Measurements from ENCODE around the gene EPHB2.
"Not testable (repeated sequence)": the region's sequence is repeated elsewhere in the genome, so short reads cannot be mapped to it uniquely, and the experiment has no call there.

The EPHB2 gene

DNA sequence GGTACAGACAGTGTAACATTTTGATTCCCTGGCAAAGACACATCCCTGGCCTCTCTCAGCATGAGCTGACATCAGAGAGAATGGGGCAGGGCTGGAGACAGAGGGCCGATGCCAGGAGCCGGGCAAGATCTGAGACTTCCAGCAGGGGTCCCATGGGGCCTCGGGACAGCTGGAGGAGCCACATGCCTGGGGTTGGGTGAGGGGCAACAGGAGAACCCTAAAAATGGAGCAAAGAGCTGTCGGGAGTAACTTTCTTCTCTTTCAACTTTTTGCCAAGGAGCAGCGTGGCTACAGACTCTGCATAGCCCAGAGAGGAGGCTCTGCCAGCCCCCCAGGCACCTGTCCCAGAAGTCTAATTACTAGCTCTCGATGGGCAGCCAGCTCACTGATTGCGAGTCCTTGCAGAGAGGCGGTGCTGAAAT, 131.2 kb downstream of the EPHB2 start:
- no peak overlapping the region for H3K27ac ChIP-seq (ENCODE audit: extremely low read depth, low read depth, low read length)
- H3K4me1 ChIP-seq (ENCODE audit: control insufficient read depth, insufficient read depth, low read length): no peaks in the 10 kb centered on the region
- 0 out of 2 replicates have a peak, but pooled peaks have one; percentile 27 for TF ChIP-seq ZIC2 (tag by site-specific recombination; IDR thresholded peaks at IDR 0.05)
- TF ChIP-seq ZNF549 (tag by site-specific recombination; IDR thresholded peaks at IDR 0.05): no peak
- H3K4me3 ChIP-seq (ENCODE audit: low read depth, low read length): no peak overlapping the region
- H3K9me3 ChIP-seq (ENCODE audit: control insufficient read depth, insufficient read depth, low read depth, low read length): no peaks in the 10 kb centered on the region
- H3K36me3 ChIP-seq (ENCODE audit: control insufficient read depth in 2 of 2, insufficient read depth in 1 of 2, low read length in 2 of 2): no peaks in the 10 kb centered on the region
- ChIA-PET POLR2A (no interaction called here), CTCF (no interaction called here)

DNA sequence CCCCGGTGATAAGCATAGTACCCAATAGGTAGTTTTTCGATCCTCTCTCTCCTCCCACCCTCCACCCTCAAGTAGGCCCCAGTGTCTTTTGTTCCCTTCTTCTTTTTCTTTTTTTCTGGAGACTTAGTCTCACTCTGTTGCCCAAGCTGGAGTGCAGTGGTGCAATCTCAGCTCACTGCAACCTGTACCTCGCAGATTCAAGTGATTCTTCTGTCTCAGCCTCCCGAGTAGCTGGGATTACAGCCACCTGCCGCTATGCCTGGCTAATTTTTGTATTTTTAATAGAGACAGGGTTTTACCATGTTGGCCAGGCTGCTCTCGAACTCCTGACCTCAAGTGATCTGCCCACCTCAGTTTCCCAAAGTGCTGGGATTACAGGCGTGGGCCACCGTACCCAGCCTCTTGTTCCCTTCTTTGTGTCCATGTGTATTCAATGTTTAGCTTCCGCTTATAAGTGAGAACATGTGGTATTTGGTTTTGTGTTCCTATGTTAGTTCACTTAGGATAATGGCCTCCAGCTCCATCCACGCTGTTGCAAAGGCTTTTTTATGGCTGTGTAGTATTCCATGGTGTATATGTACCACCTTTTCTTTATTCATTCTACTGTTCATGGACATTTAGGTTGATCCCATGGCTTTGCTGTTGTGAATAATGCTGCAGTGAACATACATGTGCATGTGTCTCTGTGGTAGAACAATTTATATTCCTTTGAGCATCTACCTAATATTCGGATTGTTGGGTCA, 133.0 kb downstream of the EPHB2 start:
- H3K9me3 ChIP-seq (ENCODE audit: control insufficient read depth, insufficient read depth, low read depth, low read length); H3K36me3 ChIP-seq (ENCODE audit: control insufficient read depth in 2 of 2, insufficient read depth in 1 of 2, low read length in 2 of 2); H3K4me1 ChIP-seq (ENCODE audit: control insufficient read depth, insufficient read depth, low read length); POLR2A ChIA-PET; H3K4me3 ChIP-seq (ENCODE audit: low read depth, low read length); H3K27ac ChIP-seq (ENCODE audit: extremely low read depth, low read depth, low read length): not testable (repeated sequence)
- peak; percentile 82 for TF ChIP-seq ZNF146 (tag by site-specific recombination; IDR thresholded peaks at IDR 0.05)
- CTCF ChIA-PET: interaction anchor here (0.6 to 3.0 kb wide), 2 partner anchors 19 to 60 kb away, joined by 3 to 14 read pairs; no protein-coding TSS in a partner anchor

DNA sequence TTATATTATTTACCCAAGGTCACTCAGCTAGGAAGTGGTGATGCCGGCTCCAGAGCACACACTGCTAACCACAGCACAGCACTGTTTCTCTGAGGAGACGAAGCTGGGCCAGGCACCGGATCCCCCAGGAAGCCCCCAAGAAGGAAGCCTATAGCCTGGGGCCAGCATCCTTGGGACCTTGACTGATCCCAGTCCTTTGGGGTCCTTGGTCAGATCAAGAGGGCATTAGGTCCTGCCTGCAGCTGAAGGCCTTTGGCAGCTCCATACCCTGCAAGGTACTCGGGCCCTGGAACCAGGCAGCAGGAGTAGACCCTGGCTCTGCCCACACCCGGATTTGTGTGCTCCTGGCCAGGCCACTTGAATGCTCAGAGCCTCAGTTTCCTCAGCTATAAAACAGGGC, 134.0 kb downstream of the EPHB2 start:
- H3K27ac ChIP-seq (ENCODE audit: extremely low read depth, low read depth, low read length): no peak overlapping the region
- no peak overlapping the region for H3K4me3 ChIP-seq (ENCODE audit: low read depth, low read length)
- no peaks in the 10 kb centered on the region for H3K36me3 ChIP-seq (ENCODE audit: control insufficient read depth in 2 of 2, insufficient read depth in 1 of 2, low read length in 2 of 2)
- TF ChIP-seq KLF16 (tag by site-specific recombination; IDR thresholded peaks at IDR 0.05) (no peak), HOXA7 (CRISPR knock-in tag; IDR thresholded peaks at IDR 0.05; ENCODE audit: borderline replicate concordance) (no peak)
- no peaks in the 10 kb centered on the region for H3K9me3 ChIP-seq (ENCODE audit: control insufficient read depth, insufficient read depth, low read depth, low read length)
- ChIA-PET CTCF (interaction anchor here (1.1 to 3.0 kb wide), 2 partner anchors 18 to 20 kb away, joined by 6 to 14 read pairs; no protein-coding TSS in a partner anchor), POLR2A (no interaction called here)
- H3K4me1 ChIP-seq (ENCODE audit: control insufficient read depth, insufficient read depth, low read length): no peaks in the 10 kb centered on the region

DNA sequence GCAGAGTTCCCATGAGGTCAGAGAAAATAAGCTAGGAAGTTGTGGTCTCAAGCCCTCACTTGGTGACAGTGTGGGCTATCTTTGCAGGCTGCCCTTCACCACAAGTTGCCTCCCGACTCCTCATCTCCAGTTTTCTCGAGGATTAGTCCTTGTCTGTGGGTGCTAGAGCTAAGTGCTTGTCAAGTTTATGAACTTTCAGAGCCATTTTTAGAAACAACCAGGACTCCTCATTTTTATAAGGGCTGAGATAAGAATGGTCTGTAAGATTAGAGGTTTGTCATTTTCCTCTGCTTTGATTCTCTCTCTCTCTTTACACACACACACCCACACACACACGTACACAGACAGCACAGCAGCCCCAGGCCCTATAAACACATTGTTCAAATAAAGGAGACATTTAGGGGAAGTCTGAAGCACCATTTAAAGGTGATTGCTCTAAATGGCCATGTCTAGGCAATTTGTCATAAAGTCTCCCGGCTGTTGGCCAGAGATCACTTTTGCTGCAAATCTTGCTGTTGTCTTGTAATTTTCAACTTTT, 134.8 kb downstream of the EPHB2 start:
- ChIA-PET CTCF (interaction anchor here (1.1 kb wide), 1 partner anchor 19 kb away, joined by 6 read pairs; no protein-coding TSS in a partner anchor), POLR2A (no interaction called here)

DNA sequence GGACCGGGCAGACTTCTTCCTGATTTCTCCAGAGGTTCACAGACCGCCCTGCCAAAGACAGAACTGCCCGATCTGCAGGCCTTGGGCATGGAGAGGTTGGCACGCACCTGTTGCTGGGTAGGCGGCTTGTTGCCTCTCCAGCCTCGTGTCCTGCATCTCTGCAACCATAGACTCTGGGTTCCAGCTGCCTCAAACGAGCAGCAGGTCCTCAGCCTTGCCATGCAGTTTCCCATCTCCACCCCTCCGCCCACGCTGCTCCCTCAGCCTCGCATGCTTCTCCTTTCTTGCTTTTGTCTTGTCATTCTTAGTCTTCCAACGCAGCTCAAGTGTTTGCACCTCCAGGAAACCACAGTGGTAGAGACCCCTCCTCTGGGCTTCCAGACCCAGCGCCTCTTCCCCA, 135.8 kb downstream of the EPHB2 start:
- ChIA-PET CTCF (interaction anchor here (1.0 to 1.3 kb wide), 2 partner anchors 15 to 22 kb away, joined by 3 to 5 read pairs; no protein-coding TSS in a partner anchor), POLR2A (no interaction called here)
- H3K36me3 ChIP-seq (ENCODE audit: control insufficient read depth in 2 of 2, insufficient read depth in 1 of 2, low read length in 2 of 2): no peaks in the 10 kb centered on the region
- no peaks in the 10 kb centered on the region for H3K9me3 ChIP-seq (ENCODE audit: control insufficient read depth, insufficient read depth, low read depth, low read length)
- H3K4me3 ChIP-seq (ENCODE audit: low read depth, low read length): no peak overlapping the region
- TF ChIP-seq SCRT2 (tag by site-specific recombination; IDR thresholded peaks at IDR 0.05) (peak; percentile 79), ZFHX2 (tag by site-specific recombination; conservative IDR thresholded peaks at IDR 0.05) (peak; percentile 38), SCRT1 (tag by site-specific recombination; IDR thresholded peaks at IDR 0.05; ENCODE audit: borderline replicate concordance) (peak; percentile 37; the same call in 1 of the 2 replicates)
- TF ChIP-seq, protein P1, sequence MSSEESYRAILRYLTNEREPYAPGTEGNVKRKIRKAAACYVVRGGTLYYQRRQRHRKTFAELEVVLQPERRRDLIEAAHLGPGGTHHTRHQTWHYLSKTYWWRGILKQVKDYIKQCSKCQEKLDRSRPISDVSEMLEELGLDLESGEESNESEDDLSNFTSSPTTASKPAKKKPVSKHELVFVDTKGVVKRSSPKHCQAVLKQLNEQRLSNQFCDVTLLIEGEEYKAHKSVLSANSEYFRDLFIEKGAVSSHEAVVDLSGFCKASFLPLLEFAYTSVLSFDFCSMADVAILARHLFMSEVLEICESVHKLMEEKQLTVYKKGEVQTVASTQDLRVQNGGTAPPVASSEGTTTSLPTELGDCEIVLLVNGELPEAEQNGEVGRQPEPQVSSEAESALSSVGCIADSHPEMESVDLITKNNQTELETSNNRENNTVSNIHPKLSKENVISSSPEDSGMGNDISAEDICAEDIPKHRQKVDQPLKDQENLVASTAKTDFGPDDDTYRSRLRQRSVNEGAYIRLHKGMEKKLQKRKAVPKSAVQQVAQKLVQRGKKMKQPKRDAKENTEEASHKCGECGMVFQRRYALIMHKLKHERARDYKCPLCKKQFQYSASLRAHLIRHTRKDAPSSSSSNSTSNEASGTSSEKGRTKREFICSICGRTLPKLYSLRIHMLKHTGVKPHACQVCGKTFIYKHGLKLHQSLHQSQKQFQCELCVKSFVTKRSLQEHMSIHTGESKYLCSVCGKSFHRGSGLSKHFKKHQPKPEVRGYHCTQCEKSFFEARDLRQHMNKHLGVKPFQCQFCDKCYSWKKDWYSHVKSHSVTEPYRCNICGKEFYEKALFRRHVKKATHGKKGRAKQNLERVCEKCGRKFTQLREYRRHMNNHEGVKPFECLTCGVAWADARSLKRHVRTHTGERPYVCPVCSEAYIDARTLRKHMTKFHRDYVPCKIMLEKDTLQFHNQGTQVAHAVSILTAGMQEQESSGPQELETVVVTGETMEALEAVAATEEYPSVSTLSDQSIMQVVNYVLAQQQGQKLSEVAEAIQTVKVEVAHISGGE (tag by site-specific recombination; conservative IDR thresholded peaks at IDR 0.05; ENCODE audit: low read depth): no peak
- H3K4me1 ChIP-seq (ENCODE audit: control insufficient read depth, insufficient read depth, low read length): no peaks in the 10 kb centered on the region
- H3K27ac ChIP-seq (ENCODE audit: extremely low read depth, low read depth, low read length): no peak overlapping the region

More for the DNA sequence above, 134.8 kb downstream of the EPHB2 start:
- Histone ChIP-seq H3K27ac (ENCODE audit: extremely low read depth, low read depth, low read length) (no peak overlapping the region), H3K9me3 (ENCODE audit: control insufficient read depth, insufficient read depth, low read depth, low read length) (no peaks in the 10 kb centered on the region), H3K4me1 (ENCODE audit: control insufficient read depth, insufficient read depth, low read length) (no peaks in the 10 kb centered on the region), H3K36me3 (ENCODE audit: control insufficient read depth in 2 of 2, insufficient read depth in 1 of 2, low read length in 2 of 2) (no peaks in the 10 kb centered on the region), H3K4me3 (ENCODE audit: low read depth, low read length) (no peak overlapping the region)
- TF ChIP-seq ZFHX2 (tag by site-specific recombination; conservative IDR thresholded peaks at IDR 0.05): peak; percentile 88
- TF ChIP-seq EGR2 (tag by site-specific recombination; IDR thresholded peaks at IDR 0.05; ENCODE audit: low read depth): peak; percentile 82
- TF ChIP-seq, protein P2, sequence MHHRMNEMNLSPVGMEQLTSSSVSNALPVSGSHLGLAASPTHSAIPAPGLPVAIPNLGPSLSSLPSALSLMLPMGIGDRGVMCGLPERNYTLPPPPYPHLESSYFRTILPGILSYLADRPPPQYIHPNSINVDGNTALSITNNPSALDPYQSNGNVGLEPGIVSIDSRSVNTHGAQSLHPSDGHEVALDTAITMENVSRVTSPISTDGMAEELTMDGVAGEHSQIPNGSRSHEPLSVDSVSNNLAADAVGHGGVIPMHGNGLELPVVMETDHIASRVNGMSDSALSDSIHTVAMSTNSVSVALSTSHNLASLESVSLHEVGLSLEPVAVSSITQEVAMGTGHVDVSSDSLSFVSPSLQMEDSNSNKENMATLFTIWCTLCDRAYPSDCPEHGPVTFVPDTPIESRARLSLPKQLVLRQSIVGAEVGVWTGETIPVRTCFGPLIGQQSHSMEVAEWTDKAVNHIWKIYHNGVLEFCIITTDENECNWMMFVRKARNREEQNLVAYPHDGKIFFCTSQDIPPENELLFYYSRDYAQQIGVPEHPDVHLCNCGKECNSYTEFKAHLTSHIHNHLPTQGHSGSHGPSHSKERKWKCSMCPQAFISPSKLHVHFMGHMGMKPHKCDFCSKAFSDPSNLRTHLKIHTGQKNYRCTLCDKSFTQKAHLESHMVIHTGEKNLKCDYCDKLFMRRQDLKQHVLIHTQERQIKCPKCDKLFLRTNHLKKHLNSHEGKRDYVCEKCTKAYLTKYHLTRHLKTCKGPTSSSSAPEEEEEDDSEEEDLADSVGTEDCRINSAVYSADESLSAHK (tag by site-specific recombination; IDR thresholded peaks at IDR 0.05): peak; percentile 37; the same call in 1 of the 2 replicates
- TF ChIP-seq ZIC2 (tag by site-specific recombination; IDR thresholded peaks at IDR 0.05): no peak
- TF ChIP-seq ZNF843 (tag by site-specific recombination; IDR thresholded peaks at IDR 0.05): peak; percentile 45; the same call in 1 of the 2 replicates
- TF ChIP-seq ZNF121 (tag by site-specific recombination; IDR thresholded peaks at IDR 0.05): no peak
- no peak for TF ChIP-seq ZNF677 (tag by site-specific recombination; IDR thresholded peaks at IDR 0.05)
- peak; percentile 79 for TF ChIP-seq FEZF1 (tag by site-specific recombination; IDR thresholded peaks at IDR 0.05)
- no peak for TF ChIP-seq ZNF214 (tag by site-specific recombination; IDR thresholded peaks at IDR 0.05; ENCODE audit: borderline replicate concordance)
- TF ChIP-seq ZSCAN16 (tag by site-specific recombination; IDR thresholded peaks at IDR 0.05): no peak

All from HEK293 (cell line).